NB4 (cell line): ENCODE data around the gene DNAH7.

ENCODE experiments used
- DNase-seq: peaks from one replicate; pipeline ENCODE4 v3.0.0; 2010; ENCODE audit warnings: low read depth
- H3K4me3 ChIP-seq: one replicate; pipeline ENCODE4 v1.5.1; 2011; ENCODE audit warnings: mild to moderate bottlenecking, low read depth, low read length, moderate library complexity
- MYC ChIP-seq: IDR thresholded peaks from 2 replicates; pipeline ENCODE4 v1.6.1; 2011; ENCODE audit warnings: low read depth, low read length
- POLR2A ChIP-seq: IDR thresholded peaks from 2 replicates; pipeline ENCODE4 v1.6.1; 2011; ENCODE audit warnings: mild to moderate bottlenecking; ENCODE audit not compliant: insufficient read length; ENCODE audit errors: extremely low read depth
- TF ChIP-seq, protein P1 (sequence below): IDR thresholded peaks from one replicate; pipeline ENCODE4 v1.5.1; 2012; ENCODE audit warnings: low read depth, low read length
- TF ChIP-seq, protein P2 (sequence below): IDR thresholded peaks from 2 replicates; pipeline ENCODE4 v1.6.1; 2011; ENCODE audit warnings: low read depth, low read length

Gene DNAH7

DNA sequence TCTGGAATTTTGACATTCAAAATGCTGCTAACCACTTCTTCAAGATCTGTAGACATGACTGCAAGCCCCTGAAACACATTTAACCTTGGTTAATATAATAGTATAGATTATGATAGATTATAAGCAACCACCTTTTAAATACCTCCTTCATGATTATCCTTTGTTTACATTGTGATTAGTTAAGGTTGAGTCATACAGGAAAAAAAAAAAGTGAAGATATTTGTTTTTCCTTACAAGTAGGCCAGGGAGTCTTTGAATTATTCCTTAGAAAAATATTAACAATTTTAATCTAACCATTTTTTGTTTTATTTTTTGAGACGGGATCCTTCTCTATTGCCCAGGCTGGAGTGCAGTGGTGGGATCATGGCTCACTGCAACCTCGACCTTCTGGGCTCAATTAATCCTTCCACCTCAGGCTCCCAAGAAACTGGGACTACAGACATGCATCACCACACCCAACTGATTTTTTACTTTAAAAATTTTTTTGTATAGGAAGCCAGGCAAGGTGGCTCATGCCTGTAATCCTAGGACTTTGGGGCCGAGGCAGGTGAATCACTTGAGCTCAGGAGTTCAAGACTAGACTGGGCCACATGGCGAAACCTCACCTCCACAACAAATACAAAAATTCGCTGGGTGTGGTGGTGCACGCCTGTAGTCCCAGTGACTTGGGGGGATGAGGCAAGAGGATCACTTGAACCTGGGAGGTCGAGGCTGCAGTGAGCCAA lies 312.3 kb downstream of the DNAH7 start:
- no peak overlapping the region for H3K4me3 ChIP-seq
- no peak for DNase-seq
- TF ChIP-seq POLR2A (no peak), MYC (no peak)
- TF ChIP-seq, protein P1, sequence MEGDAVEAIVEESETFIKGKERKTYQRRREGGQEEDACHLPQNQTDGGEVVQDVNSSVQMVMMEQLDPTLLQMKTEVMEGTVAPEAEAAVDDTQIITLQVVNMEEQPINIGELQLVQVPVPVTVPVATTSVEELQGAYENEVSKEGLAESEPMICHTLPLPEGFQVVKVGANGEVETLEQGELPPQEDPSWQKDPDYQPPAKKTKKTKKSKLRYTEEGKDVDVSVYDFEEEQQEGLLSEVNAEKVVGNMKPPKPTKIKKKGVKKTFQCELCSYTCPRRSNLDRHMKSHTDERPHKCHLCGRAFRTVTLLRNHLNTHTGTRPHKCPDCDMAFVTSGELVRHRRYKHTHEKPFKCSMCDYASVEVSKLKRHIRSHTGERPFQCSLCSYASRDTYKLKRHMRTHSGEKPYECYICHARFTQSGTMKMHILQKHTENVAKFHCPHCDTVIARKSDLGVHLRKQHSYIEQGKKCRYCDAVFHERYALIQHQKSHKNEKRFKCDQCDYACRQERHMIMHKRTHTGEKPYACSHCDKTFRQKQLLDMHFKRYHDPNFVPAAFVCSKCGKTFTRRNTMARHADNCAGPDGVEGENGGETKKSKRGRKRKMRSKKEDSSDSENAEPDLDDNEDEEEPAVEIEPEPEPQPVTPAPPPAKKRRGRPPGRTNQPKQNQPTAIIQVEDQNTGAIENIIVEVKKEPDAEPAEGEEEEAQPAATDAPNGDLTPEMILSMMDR: no peak
- TF ChIP-seq, protein P2, sequence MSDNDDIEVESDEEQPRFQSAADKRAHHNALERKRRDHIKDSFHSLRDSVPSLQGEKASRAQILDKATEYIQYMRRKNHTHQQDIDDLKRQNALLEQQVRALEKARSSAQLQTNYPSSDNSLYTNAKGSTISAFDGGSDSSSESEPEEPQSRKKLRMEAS: no peak

DNA sequence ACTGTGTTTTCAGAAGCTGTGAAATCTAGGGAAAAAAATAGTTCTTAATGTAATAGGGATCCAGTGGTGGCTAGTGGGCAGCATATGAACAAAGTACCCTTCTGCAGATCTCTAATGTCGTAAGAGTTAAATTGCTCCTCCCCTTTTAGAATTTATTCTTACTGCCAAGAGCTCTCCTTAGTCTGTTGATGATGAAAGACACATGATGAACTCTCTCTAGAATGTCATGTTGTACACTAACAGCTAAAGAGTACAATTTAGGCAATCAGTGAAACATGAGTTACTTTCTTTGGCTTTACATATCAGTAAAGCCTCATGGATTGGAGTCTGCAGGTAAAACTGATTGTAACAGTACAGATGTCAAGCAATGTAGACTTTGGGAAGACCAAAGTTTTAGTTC lies 327.4 kb downstream of the DNAH7 start:
- DNase-seq: no peak
- H3K4me3 ChIP-seq: no peak overlapping the region
- TF ChIP-seq, protein P1: no peak
- TF ChIP-seq MYC (no peak), POLR2A (no peak)
- TF ChIP-seq, protein P2: no peak

DNA sequence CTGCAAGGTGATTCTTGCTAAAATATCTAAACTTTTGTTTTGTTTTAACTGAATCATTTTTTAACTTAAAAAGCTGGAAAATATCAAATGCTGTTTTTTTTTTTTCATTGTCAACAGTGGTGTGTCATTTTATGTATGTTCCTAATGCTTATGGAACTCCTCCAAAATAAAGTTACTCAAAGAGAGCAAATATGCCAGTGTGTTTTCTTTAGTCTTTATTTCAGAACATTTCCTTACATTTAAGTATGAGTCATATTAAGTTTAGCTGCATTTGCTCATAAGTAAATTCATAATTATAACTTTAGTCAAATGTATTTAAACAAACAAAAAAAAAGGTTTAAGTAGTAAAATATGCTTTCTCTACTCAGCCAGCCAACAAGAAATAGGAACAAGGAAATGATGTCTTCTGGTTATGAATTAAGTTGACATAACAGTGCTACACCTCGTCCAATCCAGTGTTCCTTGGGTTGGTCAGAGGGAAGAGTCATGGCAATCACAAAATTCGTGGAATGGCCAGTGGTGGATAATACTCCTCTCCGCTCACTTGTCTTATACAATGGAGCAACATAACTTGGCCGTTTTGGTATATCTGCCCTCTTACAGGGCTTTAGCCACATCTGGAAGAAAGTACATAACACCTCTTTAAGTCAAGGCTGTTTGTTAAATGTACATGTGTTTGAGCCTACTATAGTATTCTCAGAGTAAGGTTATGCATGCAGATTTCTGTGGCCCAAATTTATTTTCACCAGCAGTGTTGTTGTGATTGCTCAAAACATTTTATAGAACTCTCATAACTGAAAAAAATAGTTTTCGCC lies 330.9 kb downstream of the DNAH7 start:
- no peak for TF ChIP-seq MYC
- no peak for TF ChIP-seq POLR2A
- TF ChIP-seq, protein P2: no peak
- TF ChIP-seq, protein P1: no peak
- no peak overlapping the region for H3K4me3 ChIP-seq
- no peak for DNase-seq

DNA sequence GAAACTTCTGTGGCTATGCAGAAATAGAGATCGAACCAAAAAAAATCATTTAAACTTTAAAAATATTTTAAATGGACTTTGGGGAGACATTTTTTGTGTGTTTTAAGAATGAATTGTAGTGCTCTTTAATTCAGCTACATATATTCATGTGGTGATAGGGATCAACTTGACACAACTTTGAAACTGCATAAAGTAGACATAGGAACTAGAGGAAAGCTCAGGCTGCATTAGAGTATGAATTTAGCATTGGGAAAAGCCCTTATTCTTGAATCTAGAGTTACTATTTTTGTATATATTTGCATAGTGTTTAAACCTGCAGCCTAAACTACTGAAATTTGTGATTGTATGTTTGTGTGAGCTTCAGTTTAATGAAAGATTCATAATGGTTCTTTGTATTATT lies 333.3 kb downstream of the DNAH7 start:
- no peak overlapping the region for H3K4me3 ChIP-seq
- DNase-seq: no peak
- TF ChIP-seq MYC: no peak
- TF ChIP-seq, protein P1: no peak
- TF ChIP-seq, protein P2: no peak
- no peak for TF ChIP-seq POLR2A

DNA sequence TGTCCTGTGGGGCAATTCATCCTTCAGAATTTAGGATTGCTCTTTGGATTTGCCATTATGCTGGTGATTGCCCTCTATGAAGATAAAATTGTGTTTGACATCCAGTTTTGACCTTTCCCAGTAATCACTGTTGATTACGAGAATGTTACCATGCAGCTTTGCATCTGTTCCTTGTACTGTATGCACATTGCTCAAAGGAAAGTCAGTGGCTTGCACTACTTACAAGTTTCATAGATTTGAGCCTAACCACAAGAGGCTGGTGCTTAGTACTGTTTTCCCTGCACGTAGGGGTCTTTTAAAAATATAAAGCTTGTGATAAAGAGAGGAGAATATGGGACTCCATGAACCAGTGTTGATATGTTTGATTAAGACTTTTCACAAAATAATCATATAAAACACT lies 333.7 kb downstream of the DNAH7 start:
- no peak for DNase-seq
- H3K4me3 ChIP-seq: no peak overlapping the region
- TF ChIP-seq POLR2A: no peak
- TF ChIP-seq, protein P2: no peak
- TF ChIP-seq, protein P1: no peak
- no peak for TF ChIP-seq MYC
